CD4-positive, CD25-positive, alpha-beta regulatory T cell (primary cell): ENCODE results near the gene IMMP2L. TPM values are rescaled to one million over a fixed set of nuclear protein-coding genes. Genes with fewer than 3 reads are reported as not detected.
A peak's percentile ranks its signal among the peaks of the same experiment; 100 is the strongest.

ENCODE experiments used
- ATAC-seq, 2 donors: fragments of 150-1000 bp; cut with Tn5 transposase; one replicate each; pipeline ENCODE4 v1.10.0; 2021; ENCODE audit warnings: low read depth in 2 of 2, moderate number of reproducible peaks in 2 of 2, moderate library complexity in 1 of 2
- DNase-seq, 3 donors: peaks; one replicate each; pipeline versions ENCODE4 v3.0.0 to v3.0.0-alpha.2; 2012 to 2022; ENCODE audit warnings: mixed read lengths in 1 of 3
- H3K27ac ChIP-seq: one replicate; pipeline ENCODE4 v1.7.0; 2013; ENCODE audit warnings: mild to moderate bottlenecking, low read length; ENCODE audit not compliant: insufficient read depth, poor library complexity, severe bottlenecking
- H3K27me3 ChIP-seq: one replicate; pipeline ENCODE4 v1.7.0; 2013; ENCODE audit warnings: low read length; ENCODE audit not compliant: control insufficient read depth, insufficient read depth
- H3K36me3 ChIP-seq: one replicate; pipeline ENCODE4 v1.7.0; 2013; ENCODE audit warnings: mild to moderate bottlenecking, low read length, moderate library complexity; ENCODE audit not compliant: control insufficient read depth, insufficient read depth
- H3K4me1 ChIP-seq: 2 replicates; pipeline ENCODE4 v1.7.0; 2013; ENCODE audit warnings: mild to moderate bottlenecking, low read length; ENCODE audit not compliant: insufficient read depth, control insufficient read depth, poor library complexity, severe bottlenecking
- H3K4me3 ChIP-seq: one replicate; pipeline ENCODE4 v1.7.0; 2013; ENCODE audit warnings: low read depth, mild to moderate bottlenecking, low read length, moderate library complexity
- H3K9me3 ChIP-seq, 2 experiments: 1 replicate in 1 of 2; 2 replicates in 1 of 2; pipeline ENCODE4 v1.7.0; 2013; ENCODE audit warnings: low read length in 2 of 2, mild to moderate bottlenecking in 1 of 2, moderate library complexity in 1 of 2; ENCODE audit not compliant: control insufficient read depth in 2 of 2
- H3K27ac Mint-ChIP-seq, 3 donors: one replicate each; pipeline ENCODE4 v1.8.0; 2020 to 2022; ENCODE audit warnings: mild to moderate bottlenecking in 3 of 3, mixed read lengths in 3 of 3, moderate library complexity in 2 of 3
- H3K27me3 Mint-ChIP-seq: one replicate; pipeline ENCODE4 v1.8.0; 2022; ENCODE audit warnings: mild to moderate bottlenecking, mixed read lengths
- H3K36me3 Mint-ChIP-seq: one replicate; pipeline ENCODE4 v1.8.0; 2020; ENCODE audit warnings: mixed read lengths
- H3K4me1 Mint-ChIP-seq, 4 donors: one replicate each; pipeline ENCODE4 v1.8.0; 2020 to 2022; ENCODE audit warnings: mixed read lengths in 4 of 4, mild to moderate bottlenecking in 1 of 4
- H3K4me3 Mint-ChIP-seq, 4 donors: one replicate each; pipeline ENCODE4 v1.8.0; 2020 to 2022; ENCODE audit warnings: mild to moderate bottlenecking in 4 of 4, mixed read lengths in 4 of 4, moderate library complexity in 3 of 4
- H3K9me3 Mint-ChIP-seq, 7 donors: one replicate each; pipeline ENCODE4 v1.8.0; 2020 to 2022; ENCODE audit warnings: mixed read lengths in 7 of 7, mild to moderate bottlenecking in 3 of 7, moderate library complexity in 2 of 7
- polyA plus RNA-seq, 4 donors: library from polyadenylated mRNA; unstranded; fragments of 300-500 nt; fragmentation: Illumina TruSeq; gene quantifications; one replicate each; pipeline ENCODE4 v1.2.3, GENCODE V29; 2021
- total RNA-seq: library from RNA; stranded (reverse); gene quantifications from one replicate; pipeline ENCODE4 v1.2.3, GENCODE V29; 2022

Gene IMMP2L
- total and polyA plus RNA-seq, 5 donors from 2014 or later = 8.9 to 23.8 (median 17.1) TPM

DNA sequence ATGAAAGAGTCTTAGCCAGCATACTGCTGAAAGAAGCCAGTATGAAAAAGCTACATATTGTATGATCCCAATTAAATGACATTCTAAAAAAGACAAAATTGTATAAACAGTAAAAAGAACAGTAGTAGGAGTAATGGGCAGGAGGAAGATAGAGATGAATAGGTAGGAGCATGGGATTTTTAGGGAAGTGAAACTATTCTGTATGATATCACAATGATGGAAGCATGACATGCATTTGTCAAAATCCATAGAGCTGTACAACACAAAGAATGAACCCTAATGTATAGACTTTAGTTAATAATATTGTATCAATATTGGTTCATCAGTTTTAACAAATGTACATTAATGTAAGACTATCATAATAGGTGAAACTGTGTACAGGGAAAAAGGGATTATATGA is 147.9 kb downstream of the IMMP2L start:
- Mint-ChIP-seq H3K9me3 (peaks cover 0 to 1% (median 0%) of the 10 kb centered on the region in 7 donors), H3K4me1 (peaks cover 0 to 13% (median 9%) of the 10 kb centered on the region in 4 donors), H3K4me3 (no peak overlapping the region)

DNA sequence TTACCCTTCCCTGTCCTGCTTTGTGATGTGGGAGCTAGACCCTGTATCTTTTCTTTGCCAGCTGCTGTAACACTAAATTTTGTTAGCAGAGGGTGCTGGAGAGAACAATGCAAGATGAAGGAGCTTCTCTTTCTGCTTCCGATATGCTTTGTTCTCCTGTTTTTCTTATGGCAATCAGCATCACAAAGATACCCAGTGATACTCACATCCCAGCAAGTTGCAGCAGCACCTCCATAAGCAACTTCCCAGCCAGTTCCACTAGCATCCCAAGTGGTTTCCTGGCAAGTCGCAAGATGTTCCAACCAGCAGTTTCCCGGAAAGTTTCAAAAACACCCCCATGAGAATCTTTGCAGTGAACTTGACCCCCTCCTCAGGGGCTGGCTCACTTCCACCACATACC is 148.6 kb downstream of the IMMP2L start:
- Mint-ChIP-seq H3K27ac (peak overlapping the region in 1 of 3 donors; percentile 36), H3K9me3 (peaks cover 0 to 1% (median 0%) of the 10 kb centered on the region in 7 donors), H3K4me3 (no peak overlapping the region), H3K27me3 (no peaks in the 10 kb centered on the region), H3K4me1 (peaks cover 0 to 15% (median 9%) of the 10 kb centered on the region in 4 donors), H3K36me3 (peaks cover 4% of the 10 kb centered on the region)
- Histone ChIP-seq H3K4me3 (no peak overlapping the region), H3K4me1 (no peaks in the 10 kb centered on the region), H3K36me3 (no peaks in the 10 kb centered on the region), H3K27ac (no peak overlapping the region), H3K27me3 (no peaks in the 10 kb centered on the region), H3K9me3 (no peaks in the 10 kb centered on the region)
- no peak for ATAC-seq
- DNase-seq = no peak

More for the DNA sequence above, 147.9 kb downstream of the IMMP2L start:
- Histone ChIP-seq H3K27me3 (no peaks in the 10 kb centered on the region), H3K36me3 (no peaks in the 10 kb centered on the region), H3K4me3 (no peak overlapping the region), H3K4me1 (no peaks in the 10 kb centered on the region), H3K27ac (no peak overlapping the region), H3K9me3 (no peaks in the 10 kb centered on the region)
- Mint-ChIP-seq H3K36me3 (peaks cover 4% of the 10 kb centered on the region), H3K27ac (no peak overlapping the region), H3K27me3 (no peaks in the 10 kb centered on the region)
- DNase-seq = no peak
- ATAC-seq = no peak

DNA sequence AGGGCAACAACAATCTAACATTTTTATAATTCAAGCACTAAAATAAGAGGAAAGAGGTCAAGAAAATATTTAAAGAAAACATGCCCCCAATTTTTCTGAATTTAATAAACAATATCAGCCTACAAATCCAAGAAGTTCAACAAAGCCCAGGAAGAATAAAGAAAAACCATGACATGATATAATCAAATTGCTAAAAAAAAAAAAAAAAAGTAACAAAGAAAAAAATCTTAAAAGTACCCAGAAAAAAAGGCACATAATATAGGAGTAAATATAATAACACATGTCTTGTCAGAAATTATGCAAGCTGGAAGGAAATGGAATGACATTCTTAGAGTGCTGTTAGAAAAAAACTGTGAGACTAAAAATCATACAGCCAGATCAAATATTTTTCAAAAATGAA is 151.4 kb downstream of the IMMP2L start:
- peaks cover 0 to 6% (median 0%) of the 10 kb centered on the region in 7 donors for H3K9me3 Mint-ChIP-seq
- ATAC-seq = no peak

DNA sequence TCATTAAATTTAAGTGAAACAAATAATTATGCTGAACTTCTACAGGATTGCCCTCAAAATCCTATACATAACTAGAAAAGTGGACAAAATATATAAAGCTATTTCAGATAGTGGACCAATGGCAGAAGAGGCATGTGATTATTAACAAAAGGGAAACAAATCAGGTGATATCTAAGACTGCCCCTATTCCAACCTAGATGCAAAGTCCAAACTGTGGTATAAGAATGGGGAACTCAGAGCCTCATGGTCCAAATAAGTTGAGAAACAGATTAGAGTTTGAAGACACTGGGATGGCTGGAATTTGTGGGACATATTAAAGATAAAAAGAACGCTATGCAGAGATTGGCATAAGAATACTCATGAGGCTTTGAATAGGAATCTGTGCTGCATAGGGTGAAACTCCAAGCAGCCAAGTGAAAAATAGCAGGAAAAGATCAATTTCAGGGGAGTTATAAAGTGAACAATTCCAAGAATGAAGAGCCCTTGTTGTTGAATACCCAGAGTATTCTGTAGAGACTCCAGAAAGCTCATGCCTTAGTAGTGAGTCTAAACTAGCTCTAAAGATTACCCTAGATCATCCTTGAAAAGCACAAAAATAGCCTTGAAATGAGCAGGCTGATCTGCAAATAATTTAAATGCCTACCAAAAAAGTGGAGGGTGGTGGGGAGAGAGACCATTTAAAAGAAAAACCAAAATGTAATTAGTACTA is 152.4 kb downstream of the IMMP2L start:
- Mint-ChIP-seq H3K9me3 (peaks cover 0 to 6% (median 0%) of the 10 kb centered on the region in 7 donors), H3K36me3 (peaks cover 4% of the 10 kb centered on the region), H3K4me1 (peaks cover 0 to 18% (median 10%) of the 10 kb centered on the region in 4 donors), H3K4me3 (no peak overlapping the region), H3K27me3 (no peaks in the 10 kb centered on the region), H3K27ac (no peak overlapping the region)
- no peak for DNase-seq
- Histone ChIP-seq H3K27me3 (no peaks in the 10 kb centered on the region), H3K27ac (no peak overlapping the region), H3K9me3 (no peaks in the 10 kb centered on the region), H3K4me1 (no peaks in the 10 kb centered on the region), H3K4me3 (no peak overlapping the region), H3K36me3 (no peaks in the 10 kb centered on the region)
- ATAC-seq = no peak

More for the DNA sequence above, 151.4 kb downstream of the IMMP2L start:
- Mint-ChIP-seq H3K36me3 (peaks cover 4% of the 10 kb centered on the region), H3K4me1 (peaks cover 0 to 18% (median 10%) of the 10 kb centered on the region in 4 donors), H3K27me3 (no peaks in the 10 kb centered on the region), H3K4me3 (no peak overlapping the region), H3K27ac (peak overlapping the region in 1 of 3 donors; percentile 64)
- H3K27me3 ChIP-seq = no peaks in the 10 kb centered on the region
- no peaks in the 10 kb centered on the region for H3K9me3 ChIP-seq
- H3K4me1 ChIP-seq = no peaks in the 10 kb centered on the region
- H3K36me3 ChIP-seq = no peaks in the 10 kb centered on the region
- no peak overlapping the region for H3K4me3 ChIP-seq
- DNase-seq = no peak
- H3K27ac ChIP-seq = no peak overlapping the region

DNA sequence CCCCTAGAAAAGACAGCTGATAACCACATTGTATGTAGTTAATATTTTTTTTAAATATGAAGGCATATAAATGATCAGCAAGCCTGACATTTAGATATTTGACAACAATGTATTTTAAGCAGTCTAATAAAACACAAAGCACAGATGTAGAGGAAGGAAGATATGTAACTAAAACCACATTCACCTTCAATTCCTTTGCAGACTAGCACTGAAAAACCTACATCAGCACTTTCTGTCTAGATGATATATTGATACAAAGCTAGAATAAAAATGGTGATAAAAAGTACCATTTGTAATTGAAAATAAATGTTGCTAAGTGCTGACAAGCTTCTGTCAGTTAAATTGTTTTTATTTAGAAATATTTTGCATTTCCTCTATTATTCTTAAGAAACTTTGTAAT is 153.6 kb downstream of the IMMP2L start:
- H3K27ac ChIP-seq = no peak overlapping the region
- no peaks in the 10 kb centered on the region for H3K4me1 ChIP-seq
- Mint-ChIP-seq H3K4me3 (no peak overlapping the region), H3K4me1 (peaks cover 0 to 18% (median 10%) of the 10 kb centered on the region in 4 donors), H3K27me3 (no peaks in the 10 kb centered on the region), H3K36me3 (peaks cover 4% of the 10 kb centered on the region), H3K27ac (no peak overlapping the region), H3K9me3 (peaks cover 0 to 6% (median 0%) of the 10 kb centered on the region in 7 donors)
- no peaks in the 10 kb centered on the region for H3K27me3 ChIP-seq
- ATAC-seq = no peak
- H3K4me3 ChIP-seq = no peak overlapping the region
- no peaks in the 10 kb centered on the region for H3K36me3 ChIP-seq
- no peak for DNase-seq
- H3K9me3 ChIP-seq = no peaks in the 10 kb centered on the region

DNA sequence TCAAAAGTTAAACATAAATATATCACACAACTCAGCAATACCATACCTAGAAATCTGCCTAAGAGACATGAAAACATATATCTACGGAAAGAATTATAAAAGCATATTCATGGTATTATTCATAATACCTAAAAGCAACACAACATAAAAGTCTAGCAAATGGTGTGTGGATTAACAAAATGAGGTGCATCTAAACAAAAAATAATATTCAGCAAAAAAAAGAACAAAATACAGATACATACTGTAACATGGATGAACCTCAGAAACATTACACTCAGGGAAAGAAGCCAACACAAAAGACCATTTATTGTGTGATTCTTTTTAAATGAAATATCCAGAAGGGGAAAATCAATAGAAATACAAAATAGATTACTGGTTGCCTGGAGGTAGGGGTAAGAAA is 155.0 kb downstream of the IMMP2L start:
- Mint-ChIP-seq H3K27ac (no peak overlapping the region), H3K9me3 (peaks cover 0 to 11% (median 3%) of the 10 kb centered on the region in 7 donors), H3K4me1 (peaks cover 0 to 17% (median 11%) of the 10 kb centered on the region in 4 donors), H3K36me3 (peaks cover 8% of the 10 kb centered on the region), H3K27me3 (no peaks in the 10 kb centered on the region), H3K4me3 (no peak overlapping the region)
- Histone ChIP-seq H3K36me3 (no peaks in the 10 kb centered on the region), H3K27ac (no peak overlapping the region), H3K9me3 (no peaks in the 10 kb centered on the region), H3K27me3 (no peaks in the 10 kb centered on the region), H3K4me3 (no peak overlapping the region), H3K4me1 (no peaks in the 10 kb centered on the region)
- DNase-seq = no peak
- ATAC-seq = no peak

DNA sequence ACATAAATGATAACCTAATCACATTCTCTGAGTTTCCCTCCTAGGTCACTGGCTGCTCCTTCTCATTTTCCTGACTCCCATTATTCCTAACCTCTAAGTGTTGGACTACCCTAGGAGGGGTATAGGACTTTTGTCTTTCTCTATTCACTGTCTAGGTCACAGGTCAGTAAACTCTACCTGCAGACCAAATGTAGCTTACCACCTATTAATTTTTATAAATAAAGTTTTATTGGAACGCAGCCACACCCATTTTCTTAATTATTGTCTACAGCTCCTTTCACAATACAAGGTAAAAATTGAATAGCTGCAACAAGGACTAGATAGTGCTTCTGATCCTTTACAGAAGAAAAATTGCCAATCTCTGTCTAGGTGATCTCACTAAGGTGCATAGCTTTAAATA is 156.7 kb downstream of the IMMP2L start:
- Histone ChIP-seq H3K4me1 (no peaks in the 10 kb centered on the region), H3K36me3 (no peaks in the 10 kb centered on the region), H3K9me3 (no peaks in the 10 kb centered on the region), H3K4me3 (no peak overlapping the region), H3K27ac (no peak overlapping the region), H3K27me3 (no peaks in the 10 kb centered on the region)
- no peaks in the 10 kb centered on the region for H3K27me3 Mint-ChIP-seq
- no peak overlapping the region for H3K4me3 Mint-ChIP-seq
- peaks cover 8% of the 10 kb centered on the region for H3K36me3 Mint-ChIP-seq
- H3K9me3 Mint-ChIP-seq = peaks cover 0 to 11% (median 3%) of the 10 kb centered on the region in 7 donors
- ATAC-seq (no peak), DNase-seq (no peak)
- H3K27ac Mint-ChIP-seq = no peak overlapping the region
- H3K4me1 Mint-ChIP-seq = peaks cover 0 to 17% (median 7%) of the 10 kb centered on the region in 4 donors

DNA sequence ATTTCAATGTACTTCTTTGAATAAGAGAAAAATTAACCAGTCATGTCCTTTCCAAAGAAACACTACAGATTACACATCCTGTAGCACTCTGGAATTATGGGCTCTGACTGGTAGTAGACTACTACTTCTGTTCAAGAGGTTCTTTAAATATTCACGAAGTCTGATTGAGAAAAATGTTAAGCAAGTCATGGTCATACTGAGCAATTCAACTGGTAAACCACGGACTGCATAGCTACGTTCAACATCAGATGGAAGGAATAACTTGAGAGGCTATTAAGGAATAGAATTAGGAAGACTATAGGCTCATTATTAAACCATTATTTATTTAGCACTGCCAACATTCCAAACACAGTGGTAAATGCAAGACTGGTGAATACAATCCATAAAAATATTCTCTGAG is 160.8 kb downstream of the IMMP2L start:
- H3K27me3 Mint-ChIP-seq = no peaks in the 10 kb centered on the region
- H3K9me3 Mint-ChIP-seq = peaks cover 0 to 10% (median 4%) of the 10 kb centered on the region in 7 donors
- H3K27ac ChIP-seq = no peak overlapping the region
- H3K4me3 ChIP-seq = no peak overlapping the region
- no peaks in the 10 kb centered on the region for H3K4me1 ChIP-seq
- no peak overlapping the region for H3K4me3 Mint-ChIP-seq
- H3K4me1 Mint-ChIP-seq = peaks cover 0 to 4% (median 2%) of the 10 kb centered on the region in 4 donors
- H3K36me3 Mint-ChIP-seq = peaks cover 11% of the 10 kb centered on the region
- H3K27me3 ChIP-seq = no peaks in the 10 kb centered on the region
- DNase-seq (no peak), ATAC-seq (no peak)
- H3K27ac Mint-ChIP-seq = no peak overlapping the region
- H3K9me3 ChIP-seq = no peaks in the 10 kb centered on the region
- no peaks in the 10 kb centered on the region for H3K36me3 ChIP-seq
